ENCODE measurements around the gene SLC17A8. TPM values are rescaled to one million over a fixed set of nuclear protein-coding genes. Genes with fewer than 3 reads are reported as not detected.
A peak's percentile ranks its signal among the peaks of the same experiment; 100 is the strongest.

SLC17A8 gene
- polyA plus RNA-seq, 3 donors = not detected

GRCh38 chr12:100329800-100330199 is 27.1 kb upstream of the SLC17A8 start:
- Histone ChIP-seq H3K9me3 (replicated peaks in 1 of 2; ENCODE audit: control insufficient read depth in 1 of 2, insufficient read depth in 1 of 2, low read length in 2 of 2) (no peaks in the 10 kb centered on the region), H3K36me3 (replicated peaks in 1 of 2; ENCODE audit: control insufficient read depth in 1 of 2, insufficient read depth in 2 of 2, low read length in 2 of 2) (peaks cover 74 to 97% of the 10 kb centered on the region in 2 donors), H3K4me1 (ENCODE audit: control insufficient read depth in 1 of 2, insufficient read depth in 2 of 2, low read length in 2 of 2) (no peaks in the 10 kb centered on the region), H3K79me2 (ENCODE audit: insufficient read depth, low read length) (no peaks in the 10 kb centered on the region), H3K27me3 (ENCODE audit: control insufficient read depth in 2 of 2, insufficient read depth in 2 of 2, low read length in 2 of 2) (no peaks in the 10 kb centered on the region), H3K27ac (ENCODE audit: low read depth in 1 of 2, low read length in 2 of 2) (no peak overlapping the region), H2AFZ (ENCODE audit: insufficient read depth, low read depth, low read length, poor library complexity, severe bottlenecking) (no peak overlapping the region), H3K9ac (ENCODE audit: insufficient read depth, low read length, poor library complexity, severe bottlenecking) (no peak overlapping the region), H4K20me1 (ENCODE audit: insufficient read depth, low read length) (no peaks in the 10 kb centered on the region), H3K4me3 (replicated peaks in 1 of 3; ENCODE audit: low read depth in 2 of 3, low read length in 3 of 3) (no peak overlapping the region), H3K4me2 (replicated peaks; ENCODE audit: extremely low read depth, low read length, poor library complexity, severe bottlenecking) (no peak overlapping the region)
- H3K4me3 Mint-ChIP-seq = no peak overlapping the region
- intact Hi-C loops (cut with micrococcal nuclease) = no loop called here
- peaks cover 0 to 2% (median 0%) of the 10 kb centered on the region in 3 donors for H3K27me3 Mint-ChIP-seq (ENCODE audit: low read depth in 3 of 3)
- no peak for TF ChIP-seq CTCF (IDR thresholded peaks at IDR 0.05)
- H3K4me1 Mint-ChIP-seq = no peaks in the 10 kb centered on the region
- WGBS (ENCODE audit: insufficient coverage) = 100% methylated on average over 2 of the region's 2 CpGs
- no peak for DNase-seq
- H3K27ac Mint-ChIP-seq = peak overlapping the region in 1 of 7 donors; percentile 27
- no peaks in the 10 kb centered on the region for H3K9me3 Mint-ChIP-seq
- peaks cover 72 to 81% of the 10 kb centered on the region in 2 donors for H3K36me3 Mint-ChIP-seq

- H2AFZ ChIP-seq (ENCODE audit: insufficient read depth, low read depth, low read length, poor library complexity, severe bottlenecking) = no peak overlapping the region
- no peak overlapping the region for H3K27ac ChIP-seq (ENCODE audit: low read depth in 1 of 2, low read length in 2 of 2)
- Mint-ChIP-seq H3K9me3 (no peaks in the 10 kb centered on the region), H3K27me3 (ENCODE audit: low read depth in 3 of 3) (peaks cover 0 to 2% (median 0%) of the 10 kb centered on the region in 3 donors), H3K36me3 (peaks cover 83 to 96% of the 10 kb centered on the region in 2 donors), H3K4me3 (no peak overlapping the region), H3K4me1 (no peaks in the 10 kb centered on the region), H3K27ac (no peak overlapping the region)
- H3K27me3 ChIP-seq (ENCODE audit: control insufficient read depth in 2 of 2, insufficient read depth in 2 of 2, low read length in 2 of 2) = no peaks in the 10 kb centered on the region
- H3K4me2 ChIP-seq (replicated peaks; ENCODE audit: extremely low read depth, low read length, poor library complexity, severe bottlenecking) = no peak overlapping the region
- H3K4me1 ChIP-seq (ENCODE audit: control insufficient read depth in 1 of 2, insufficient read depth in 2 of 2, low read length in 2 of 2) = no peaks in the 10 kb centered on the region
- H3K79me2 ChIP-seq (ENCODE audit: insufficient read depth, low read length) = no peaks in the 10 kb centered on the region
- no peak overlapping the region for H3K4me3 ChIP-seq (replicated peaks in 1 of 3; ENCODE audit: low read depth in 2 of 3, low read length in 3 of 3)
- H3K9me3 ChIP-seq (replicated peaks in 1 of 2; ENCODE audit: control insufficient read depth in 1 of 2, insufficient read depth in 1 of 2, low read length in 2 of 2) = no peaks in the 10 kb centered on the region
- no peak for DNase-seq
- no CpG with 5 or more reads among the region's 1 CpG for WGBS (ENCODE audit: insufficient coverage)
- no peak overlapping the region for H3K9ac ChIP-seq (ENCODE audit: insufficient read depth, low read length, poor library complexity, severe bottlenecking)
- intact Hi-C loops (cut with micrococcal nuclease) = no loop called here
- no peaks in the 10 kb centered on the region for H4K20me1 ChIP-seq (ENCODE audit: insufficient read depth, low read length)
- peaks cover 83 to 100% of the 10 kb centered on the region in 2 donors for H3K36me3 ChIP-seq (replicated peaks in 1 of 2; ENCODE audit: control insufficient read depth in 1 of 2, insufficient read depth in 2 of 2, low read length in 2 of 2)
- TF ChIP-seq CTCF (IDR thresholded peaks at IDR 0.05) = no peak
Observed at GRCh38 chr12:100331871-100332270, 25.0 kb upstream of the SLC17A8 start.

Data from CD14-positive monocyte (primary cell).